ENCODE measurements around the gene PTPN6. TPM values are rescaled to one million over a fixed set of nuclear protein-coding genes. Genes with fewer than 3 reads are reported as not detected.

PTPN6 gene
- total and polyA plus RNA-seq, 2 of the 8 experiments (the other 6 are each of a cell fraction or from before 2014, with no cell fraction given): 16.3 to 28.4 TPM

GRCh38 chr12:6927379-6928021, 23.7 kb upstream of the PTPN6 start, which contains the start of gene ATN1:
ATN1 (plus strand) TSS chr12:6927959; CDS start chr12:6934002, 6,043 bp downstream.
- Histone ChIP-seq H2BK20ac (ENCODE audit: low read length) (no peak within 1 kb of the TSS), H3K9ac (replicated peaks in 1 of 4; ENCODE audit: extremely low read depth in 1 of 4, low read depth in 3 of 4, low read length in 3 of 4) (peak within 1 kb of the TSS; percentile 64 to 91 (median 69)), H2BK15ac (ENCODE audit: low read length) (0 out of 2 replicates have a peak within 1 kb of the TSS, but pooled peaks have one; percentile 18), H2BK120ac (replicated peaks; ENCODE audit: low read depth, low read length) (no peak within 1 kb of the TSS), H4K91ac (replicated peaks; ENCODE audit: insufficient read length, low read length) (peak within 1 kb of the TSS; percentile 49), H3K27me3 (replicated peaks in 1 of 4; ENCODE audit: control insufficient read depth in 3 of 4, extremely low read depth in 1 of 4, insufficient read depth in 3 of 4, low read length in 3 of 4) (no peaks in the 10 kb centered on the region), H3K79me2 (ENCODE audit: control insufficient read depth in 1 of 2, insufficient read depth in 2 of 2, low read length in 2 of 2) (peaks cover 27 to 34% of the 10 kb centered on the region in 2 experiments), H3K4me3 (ENCODE audit: extremely low read depth in 1 of 4, insufficient read depth in 2 of 4, low read depth in 3 of 4, low read length in 4 of 4) (peak within 1 kb of the TSS; percentile 90 to 99 (median 92)), H2BK5ac (ENCODE audit: low read depth, low read length) (peak within 1 kb of the TSS; percentile 75), H3K27ac (ENCODE audit: low read depth, low read length) (peak within 1 kb of the TSS; percentile 17; the same call in 1 of the 2 replicates), H3K4me1 (replicated peaks in 1 of 4; ENCODE audit: control insufficient read depth in 3 of 4, insufficient read depth in 4 of 4, low read length in 3 of 4) (peaks cover 13 to 31% (median 17%) of the 10 kb centered on the region in 4 experiments), H2AK5ac (ENCODE audit: low read depth, low read length) (no peak within 1 kb of the TSS), H3K23me2 (ENCODE audit: low read depth, low read length) (peaks cover 28% of the 10 kb centered on the region), H3K4ac (replicated peaks; ENCODE audit: insufficient read length, low read depth, low read length) (peak within 1 kb of the TSS; percentile 34), H3K56ac (replicated peaks; ENCODE audit: insufficient read length, low read depth, low read length) (peak within 1 kb of the TSS; percentile 70), H3K14ac (ENCODE audit: insufficient read length) (no peak within 1 kb of the TSS), H3K9me3 (ENCODE audit: insufficient read depth in 2 of 2, low read depth in 1 of 2, low read length in 1 of 2) (no peaks in the 10 kb centered on the region), H4K5ac (ENCODE audit: insufficient read length, low read depth, low read length) (peak within 1 kb of the TSS; percentile 44), H2AFZ (ENCODE audit: low read length) (no peak within 1 kb of the TSS), H3K4me2 (ENCODE audit: insufficient read depth in 1 of 2, low read depth in 2 of 2, low read length in 2 of 2) (peak within 1 kb of the TSS; percentile 92 to 100), H3K36me3 (ENCODE audit: control insufficient read depth in 2 of 4, insufficient read depth in 4 of 4, low read length in 3 of 4) (peaks cover 1 to 13% (median 6%) of the 10 kb centered on the region in 4 experiments; a peak in 5 of 8 replicates), H4K20me1 (replicated peaks in 1 of 2; ENCODE audit: control insufficient read depth in 1 of 2, insufficient read depth in 2 of 2, low read length in 2 of 2) (peaks cover 14 to 16% of the 10 kb centered on the region in 2 experiments), H3K18ac (ENCODE audit: extremely low read depth, low read length) (peak within 1 kb of the TSS; percentile 83), H4K8ac (ENCODE audit: extremely low read depth, insufficient read depth, low read length) (peak within 1 kb of the TSS; percentile 47), H3K23ac (ENCODE audit: insufficient read length) (no peak within 1 kb of the TSS), H3K79me1 (ENCODE audit: low read depth, low read length) (peaks cover 10% of the 10 kb centered on the region), H2BK12ac (ENCODE audit: low read depth, low read length) (peak within 1 kb of the TSS; percentile 75; the same call in 1 of the 2 replicates)
- 2% methylated on average over 9 of the region's 66 CpGs; no CpG with 5 or more reads in 1 of the 2 experiments for WGBS, 2 experiments (ENCODE audit: extremely low coverage in 1 of 2, insufficient coverage in 1 of 2, insufficient read length in 1 of 2, insufficient replicate concordance in 2 of 2, low coverage in 1 of 2, low lambda C conversion rate in 2 of 2, missing lambda C conversion rate in 1 of 2)
- POLR2A ChIA-PET (ENCODE audit: partially characterized antibody): interaction anchor here (0.6 to 44.0 kb wide), 9 partner anchors 15 to 100 kb away, joined by 3 to 1596 read pairs (median 22); partner anchors contain the start of genes C12orf57, CDCA3, EMG1 and ENO2
- DNase-seq (ENCODE audit: low read depth in 1 of 2, low spot score in 2 of 2) (peak in 1 of 2 experiments; percentile 83), FAIRE-seq (no peak)
- CTCF ChIA-PET (ENCODE audit: partially characterized antibody): interaction anchor here (0.6 to 10.0 kb wide), 6 partner anchors 12 to 328 kb away, joined by 3 to 253 read pairs (median 47); partner anchors contain the start of genes C12orf57, LRRC23, RNU7-1 and SPSB2
- TF ChIP-seq MAX (IDR thresholded peaks at IDR 0.05) (peak; percentile 75), TAF1 (IDR thresholded peaks at IDR 0.05; ENCODE audit: low read depth, low read length) (peak; percentile 64; the same call in 1 of the 2 replicates), SP1 (IDR thresholded peaks at IDR 0.05; ENCODE audit: low read depth, low read length) (0 out of 2 replicates have a peak, but pooled peaks have one; percentile 39), RAD21 (IDR thresholded peaks at IDR 0.05 in 1 of 2, conservative IDR thresholded peaks at IDR 0.05 in 1 of 2; ENCODE audit: low read depth in 2 of 2, low read length in 2 of 2) (peak in 1 of 2 experiments; percentile 8; a peak in 1 of 4 replicates), ASH2L (IDR thresholded peaks at IDR 0.05; ENCODE audit: low read length) (peak; percentile 96), YY1 (IDR thresholded peaks at IDR 0.05; ENCODE audit: low read depth, low read length) (peak; percentile 65; the same call in 1 of the 2 replicates), EGR1 (IDR thresholded peaks at IDR 0.05; ENCODE audit: borderline replicate concordance, low read depth, low read length) (peak; percentile 92), POLR2AphosphoS5 (IDR thresholded peaks at IDR 0.05; ENCODE audit: low read depth, low read length) (peak; percentile 62), SIN3A (conservative IDR thresholded peaks at IDR 0.05 in 1 of 2, IDR thresholded peaks at IDR 0.05 in 1 of 2; ENCODE audit: low read depth in 1 of 2, low read length in 2 of 2) (peak; percentile 81 to 91; a peak in 2 of 4 replicates), RBBP5 (IDR thresholded peaks at IDR 0.05; ENCODE audit: borderline replicate concordance, low read depth, low read length) (peak; percentile 90), KDM4A (IDR thresholded peaks at IDR 0.05; ENCODE audit: low read depth, low read length, severe bottlenecking) (peak; percentile 33)
